Left renal pelvis (tissue), 4 donors: Measurements from ENCODE around the gene ATP6V0E1. TPM values are rescaled to one million over a fixed set of nuclear protein-coding genes. Genes with fewer than 3 reads are reported as not detected.
"Not testable (repeated sequence)": the region's sequence is repeated elsewhere in the genome, so short reads cannot be mapped to it uniquely, and the experiment has no call there.

Experiments
- DNase-seq, 4 donors: peaks; one replicate each; pipeline ENCODE4 v3.0.0-alpha.2; 2013; ENCODE audit warnings: low read depth in 4 of 4, low spot score in 3 of 4
- polyA plus RNA-seq, 4 donors: library from polyadenylated mRNA; unstranded; fragments of 120-200 nt; gene quantifications; one replicate each; pipeline ENCODE4 v1.2.1, GENCODE V29; 2013; ENCODE audit not compliant: insufficient read length in 4 of 4

ATP6V0E1 gene
- polyA plus RNA-seq, 4 donors: 162 to 251 (median 214) TPM

DNA sequence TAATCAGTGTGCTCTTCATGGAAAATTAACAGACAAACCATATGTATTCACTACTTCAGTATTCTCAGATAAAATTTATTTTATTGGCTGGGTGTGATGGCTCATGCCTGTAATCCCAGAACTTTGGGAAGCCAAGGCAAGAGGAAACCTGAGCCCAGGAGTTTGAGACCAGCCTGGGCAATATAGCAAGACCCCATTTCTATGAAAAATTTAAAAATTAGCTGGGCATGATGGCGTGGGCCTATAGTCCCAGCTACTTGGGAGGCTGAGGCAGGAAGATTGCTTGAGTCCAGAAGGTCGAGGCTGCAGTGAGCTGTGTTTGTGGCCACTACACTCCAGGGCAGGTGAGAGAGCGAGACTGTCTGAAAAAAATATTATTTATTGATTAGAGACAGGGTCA, 49.2 kb downstream of the ATP6V0E1 start:
- DNase-seq: no peak

DNA sequence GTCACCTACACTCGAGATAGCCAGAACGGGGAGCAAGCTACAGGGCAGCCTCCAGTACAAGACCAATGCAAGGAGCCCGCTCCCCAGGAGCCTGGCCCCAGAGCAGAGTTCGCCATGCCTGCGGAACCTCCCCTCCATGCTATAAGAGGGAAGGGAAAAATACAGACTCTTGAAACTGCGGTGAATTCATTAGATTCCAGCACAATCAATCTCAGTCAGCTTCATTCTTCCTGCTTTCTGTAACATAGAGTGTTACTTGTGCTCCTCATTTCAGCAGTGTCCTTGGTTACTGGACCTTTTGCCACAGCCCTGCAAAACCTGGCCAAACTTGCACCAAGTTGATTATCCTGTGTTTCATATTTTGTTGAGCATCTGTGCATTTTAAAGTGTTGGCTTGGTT, 50.4 kb downstream of the ATP6V0E1 start:
- DNase-seq: no peak

DNA sequence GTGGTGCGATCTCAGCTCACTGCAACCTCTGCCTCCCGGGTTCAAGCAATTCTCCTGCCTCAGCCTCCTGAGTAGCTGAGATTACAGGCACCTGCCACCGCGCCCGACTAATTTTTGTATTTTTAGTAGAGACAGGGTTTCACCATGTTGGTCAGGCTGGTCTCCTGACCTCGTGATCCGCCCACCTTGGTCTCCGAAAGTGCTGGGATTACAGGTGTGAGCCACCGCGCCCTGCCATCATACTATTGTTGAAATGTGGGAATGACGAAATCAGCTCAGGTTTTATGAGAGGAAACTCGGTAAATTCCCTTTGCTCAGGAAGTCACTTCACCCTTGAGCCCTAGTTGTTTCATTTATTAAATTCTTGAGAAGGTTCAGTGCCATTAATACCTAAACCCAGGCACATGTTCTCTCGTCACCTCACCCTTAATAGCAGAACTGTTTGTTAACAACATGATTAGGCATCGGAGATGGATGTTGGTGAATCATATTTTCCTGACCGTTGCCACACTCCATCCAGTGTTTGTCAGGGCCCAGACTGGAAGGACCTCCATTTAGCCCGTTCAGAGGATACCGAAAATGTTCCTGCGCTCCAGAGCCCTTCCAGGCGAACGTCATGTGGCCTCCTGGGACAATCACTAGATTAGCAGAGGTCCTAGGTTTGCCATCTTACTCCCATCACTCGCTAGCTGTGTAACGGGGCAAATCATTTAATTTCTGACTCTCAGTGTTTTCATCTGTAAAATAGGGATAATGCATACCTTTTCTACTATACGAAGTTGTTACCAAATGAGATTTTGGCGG, 52.5 kb downstream of the ATP6V0E1 start:
- DNase-seq: no peak

DNA sequence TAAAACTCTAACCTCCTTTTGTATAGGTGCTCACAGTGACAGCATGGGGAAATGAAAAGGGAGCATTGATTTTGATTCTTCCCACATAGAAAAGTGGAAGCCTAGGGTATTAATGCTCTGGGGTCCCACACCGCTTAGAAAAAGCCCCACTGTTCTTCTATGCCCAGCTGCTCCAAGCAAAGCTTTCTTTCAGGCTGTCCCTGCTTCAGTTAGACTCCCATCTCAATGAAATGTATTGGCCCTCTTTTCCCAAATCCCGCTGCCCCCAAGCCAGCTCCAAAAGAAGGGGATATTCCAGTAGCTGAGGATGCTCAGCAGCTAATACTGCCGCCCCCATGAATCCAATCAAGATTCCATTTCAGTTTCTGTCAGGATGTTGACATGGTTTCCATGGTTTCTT, 55.6 kb downstream of the ATP6V0E1 start:
- DNase-seq: no peak

DNA sequence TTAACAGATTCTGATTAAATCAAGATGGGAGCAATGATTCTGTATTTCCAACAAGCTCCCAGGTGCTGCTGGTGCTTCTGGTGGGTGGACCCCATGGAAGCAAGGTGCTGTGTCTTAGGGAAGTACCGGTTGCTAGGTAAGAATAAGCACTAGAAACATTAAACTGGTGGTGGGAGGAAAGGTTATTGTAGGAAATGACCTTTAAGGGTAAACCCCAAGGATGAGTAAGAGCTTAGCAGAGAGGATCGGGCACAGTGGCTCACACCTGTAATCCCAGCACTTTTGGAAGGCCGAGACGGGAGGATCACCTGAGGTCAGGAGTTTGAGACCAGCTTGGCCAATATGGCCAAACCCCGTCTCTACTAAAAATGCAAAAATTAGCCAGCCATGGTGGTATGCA, 56.4 kb downstream of the ATP6V0E1 start:
- DNase-seq: no peak

DNA sequence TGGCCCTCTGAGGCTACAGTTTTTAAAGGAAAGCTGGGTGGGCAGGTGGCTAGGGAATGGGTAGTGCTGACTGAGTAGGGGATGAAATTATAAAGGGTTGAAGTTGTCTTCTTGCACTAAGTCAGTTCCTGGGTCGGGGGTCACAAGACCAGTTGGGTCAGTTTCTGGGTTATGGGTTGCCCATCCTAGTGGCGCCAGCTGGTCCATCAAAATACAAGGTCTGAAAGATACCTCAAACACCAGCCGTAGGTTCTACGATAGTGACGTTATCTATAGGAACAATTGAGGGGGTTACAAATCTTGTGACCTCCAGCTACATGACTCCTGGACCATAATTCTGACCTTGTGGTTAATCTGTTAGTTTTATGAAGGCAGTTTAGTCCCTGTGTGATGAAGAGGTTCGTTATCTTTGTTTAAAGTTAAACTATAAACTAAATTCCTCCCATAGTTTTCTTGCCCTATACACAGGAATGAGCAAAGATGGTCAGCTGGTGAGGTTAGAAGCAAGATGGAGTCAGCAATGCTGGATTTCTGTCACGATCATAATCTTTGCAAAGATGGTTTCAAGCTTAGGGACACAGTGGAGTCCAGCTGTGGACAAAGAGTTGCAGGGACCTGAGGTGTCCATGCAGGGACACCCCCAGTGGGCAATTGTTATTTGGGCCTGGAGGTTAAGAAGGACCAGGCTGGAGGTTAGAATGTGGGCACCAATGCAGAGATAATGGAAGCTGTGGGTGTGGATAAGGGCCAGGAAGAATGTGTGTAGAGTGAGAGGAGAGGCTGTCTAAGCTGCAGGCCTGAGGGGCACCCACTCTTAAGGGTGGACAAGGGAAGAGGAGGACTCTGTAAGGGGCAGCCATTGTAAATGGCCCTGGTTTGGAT, 58.6 kb downstream of the ATP6V0E1 start:
- no peak for DNase-seq

DNA sequence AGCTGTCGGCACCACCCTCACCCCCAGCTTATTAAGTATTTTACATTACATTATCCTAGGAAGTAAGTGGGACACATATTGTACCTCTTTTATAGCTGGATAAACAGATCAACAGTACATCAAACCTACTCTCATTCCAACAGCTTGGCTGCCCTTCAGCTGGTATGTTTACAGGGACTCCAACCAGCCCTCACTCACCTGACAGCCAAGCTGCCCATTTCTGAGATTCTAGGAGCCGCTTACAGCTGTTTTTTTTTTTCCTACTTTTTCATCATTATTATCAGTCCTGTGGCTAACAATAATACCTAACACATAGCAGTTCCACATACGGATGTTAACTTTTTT, 59.2 kb downstream of the ATP6V0E1 start:
- no peak for DNase-seq

DNA sequence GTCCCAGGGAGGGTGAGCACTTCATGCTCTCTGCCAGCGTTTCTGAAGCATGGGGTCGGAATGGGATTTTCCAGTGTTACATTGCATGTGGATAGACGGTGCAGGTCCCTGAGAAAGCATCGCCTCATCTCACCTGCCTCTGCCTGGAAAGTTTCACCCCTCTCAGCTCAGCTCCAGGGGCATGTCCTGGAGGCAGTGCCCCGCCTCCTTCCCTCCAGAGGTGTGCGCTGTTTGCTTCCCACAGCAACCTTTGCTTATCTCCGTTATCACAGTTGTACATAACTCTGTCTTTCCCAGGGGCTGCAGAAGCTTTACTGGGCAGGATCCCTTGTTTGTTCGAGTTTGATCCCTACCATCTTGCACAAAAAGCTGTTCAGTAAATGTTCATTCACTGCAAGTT, 61.9 kb downstream of the ATP6V0E1 start:
- DNase-seq: no peak

DNA sequence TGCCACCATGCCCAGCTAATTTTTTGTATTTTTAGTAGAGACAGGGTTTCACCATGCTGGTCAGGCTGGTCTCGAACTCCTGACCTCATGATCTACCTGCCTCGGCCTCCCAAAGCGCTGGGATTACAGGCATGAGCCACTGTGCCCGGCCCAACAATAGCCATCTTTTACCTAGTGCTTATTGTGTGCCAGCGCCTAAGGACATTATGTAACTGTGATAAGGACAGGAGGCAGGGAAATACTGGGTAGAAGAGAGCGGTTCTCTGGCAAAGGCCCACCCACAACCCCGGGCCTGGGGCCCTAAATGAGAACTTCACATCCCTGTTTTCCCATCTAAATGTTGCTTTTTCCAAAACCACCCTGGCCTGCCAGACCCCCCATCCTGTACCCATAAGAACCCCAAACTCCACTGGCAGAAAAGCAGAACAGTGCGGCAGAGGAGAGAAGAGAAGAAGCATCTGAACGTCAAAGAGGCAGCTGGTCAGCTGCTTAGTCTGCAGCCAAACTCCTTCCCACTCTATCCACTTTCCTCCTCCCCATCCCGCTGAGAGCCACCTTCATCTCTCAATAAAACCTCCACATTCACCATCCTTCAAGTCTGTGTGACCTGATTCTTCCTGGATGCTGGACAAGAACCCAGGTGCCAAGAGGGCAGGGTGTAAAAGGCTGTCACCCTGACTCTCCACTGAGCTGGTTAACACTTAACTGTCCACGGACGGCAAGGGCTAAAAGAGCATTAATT, 63.7 kb downstream of the ATP6V0E1 start:
- DNase-seq: not testable (repeated sequence)

DNA sequence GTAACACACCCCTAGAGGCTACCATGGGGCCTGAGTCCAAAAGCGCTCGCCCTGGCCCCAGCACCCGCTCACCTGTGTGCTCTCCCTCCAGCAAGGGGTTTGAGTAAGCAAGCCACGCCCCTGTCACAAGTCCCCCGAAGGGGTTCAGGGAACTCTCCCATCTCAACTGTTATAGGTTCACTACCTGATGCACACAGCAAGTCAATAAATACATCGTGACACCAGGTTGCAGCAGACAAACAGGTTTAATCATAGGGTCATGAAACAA, 64.2 kb downstream of the ATP6V0E1 start:
- no peak for DNase-seq

DNA sequence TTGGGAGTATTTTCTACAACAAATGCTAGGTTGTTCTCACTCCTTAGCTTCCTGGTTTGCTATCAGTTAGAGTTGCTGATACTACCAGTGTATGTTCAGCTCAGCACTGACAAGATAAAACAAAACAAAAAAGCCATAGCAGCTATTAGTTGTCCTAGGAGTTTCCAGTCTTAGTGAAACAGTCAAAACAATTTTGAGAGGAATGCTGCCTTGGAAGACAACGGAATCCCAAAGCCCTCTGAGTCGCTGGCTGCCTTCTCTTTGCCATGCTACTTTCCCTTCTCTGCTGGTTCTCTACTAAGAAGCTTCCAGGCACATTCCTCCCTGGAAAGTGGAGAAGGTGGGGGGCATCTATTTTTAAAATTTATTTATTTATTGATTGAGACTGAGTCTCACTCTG, 67.2 kb downstream of the ATP6V0E1 start:
- no peak for DNase-seq

DNA sequence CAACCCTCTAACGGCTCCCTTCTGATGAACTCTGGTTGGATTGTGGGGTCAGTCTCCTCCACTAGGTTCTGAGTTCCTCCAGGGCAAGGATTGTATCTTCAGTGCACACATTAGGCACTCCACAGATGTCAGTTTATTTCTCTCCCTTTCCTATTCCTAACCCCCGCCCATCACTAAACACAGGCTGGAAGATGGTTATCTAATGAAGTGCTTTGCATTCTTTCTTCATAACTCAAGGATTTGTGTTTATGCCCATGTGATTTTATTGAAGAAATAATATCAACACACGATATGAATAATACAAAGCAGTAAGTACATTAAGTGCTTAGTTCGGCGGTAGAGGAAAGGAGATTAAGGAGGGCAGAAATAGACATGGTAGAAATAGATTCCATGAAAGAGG, 68.2 kb downstream of the ATP6V0E1 start:
- DNase-seq: no peak

DNA sequence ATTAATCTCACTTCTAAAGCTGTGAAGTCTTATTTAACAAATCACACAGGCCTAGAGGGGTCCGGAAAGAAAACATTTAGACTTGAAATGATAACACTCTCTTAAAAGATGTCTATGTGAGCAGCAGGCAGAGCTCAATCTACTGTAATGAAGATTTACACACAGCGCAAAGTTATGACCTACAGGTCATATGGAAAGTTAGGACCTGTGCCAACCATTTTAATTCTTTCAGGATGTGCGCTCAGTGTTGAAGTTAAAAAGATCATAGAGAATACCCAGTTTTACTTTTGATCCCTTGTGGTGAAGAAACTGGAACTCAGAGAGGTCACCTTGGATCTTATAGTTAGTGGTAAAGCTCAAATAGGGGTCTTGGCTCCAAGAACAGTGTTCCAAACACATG, 69.5 kb downstream of the ATP6V0E1 start:
- DNase-seq: no peak

DNA sequence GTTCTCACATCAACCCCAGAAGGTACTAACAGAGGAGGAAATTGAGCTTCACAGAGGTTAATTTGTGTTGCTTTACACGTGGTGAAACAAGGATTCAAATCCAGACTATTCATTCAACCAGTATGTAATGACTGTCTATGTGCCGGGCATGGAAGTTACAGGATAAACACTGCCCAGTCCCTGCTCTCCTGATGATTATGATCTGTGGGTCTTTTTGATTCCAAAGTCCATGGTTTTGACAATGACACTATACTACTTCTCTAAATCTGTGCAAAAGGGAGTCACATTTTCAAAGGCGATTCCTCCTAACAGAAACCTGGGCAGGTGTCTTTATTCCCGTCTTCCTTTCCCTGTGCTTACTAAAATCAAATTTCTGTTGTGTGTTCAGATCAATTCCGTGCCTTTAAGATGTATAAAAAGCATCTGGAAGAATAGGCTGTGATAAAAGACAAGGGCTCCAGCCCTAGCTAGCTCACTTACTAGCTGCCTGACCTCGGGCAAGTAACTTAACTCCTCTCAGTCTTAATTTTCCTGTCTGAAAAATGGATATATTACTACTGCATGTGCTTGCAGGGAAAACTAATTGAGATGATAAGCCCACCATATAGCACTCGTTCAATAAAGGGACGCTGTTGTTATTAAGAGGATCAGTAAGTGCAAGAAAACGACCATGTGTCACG, 71.6 kb downstream of the ATP6V0E1 start:
- DNase-seq: no peak

DNA sequence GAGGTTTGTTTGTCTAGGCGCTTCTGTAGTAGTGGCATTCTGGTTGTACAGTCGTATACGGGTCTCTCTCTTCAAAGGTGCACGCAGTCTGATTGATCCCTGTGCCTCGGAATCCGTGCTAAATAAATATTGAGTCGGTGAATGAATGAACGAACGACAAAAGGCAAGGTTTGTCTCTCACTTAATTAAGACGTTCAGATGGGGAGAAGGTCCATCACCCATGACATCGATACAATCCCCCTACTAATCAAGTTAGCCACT, 72.1 kb downstream of the ATP6V0E1 start:
- no peak for DNase-seq

DNA sequence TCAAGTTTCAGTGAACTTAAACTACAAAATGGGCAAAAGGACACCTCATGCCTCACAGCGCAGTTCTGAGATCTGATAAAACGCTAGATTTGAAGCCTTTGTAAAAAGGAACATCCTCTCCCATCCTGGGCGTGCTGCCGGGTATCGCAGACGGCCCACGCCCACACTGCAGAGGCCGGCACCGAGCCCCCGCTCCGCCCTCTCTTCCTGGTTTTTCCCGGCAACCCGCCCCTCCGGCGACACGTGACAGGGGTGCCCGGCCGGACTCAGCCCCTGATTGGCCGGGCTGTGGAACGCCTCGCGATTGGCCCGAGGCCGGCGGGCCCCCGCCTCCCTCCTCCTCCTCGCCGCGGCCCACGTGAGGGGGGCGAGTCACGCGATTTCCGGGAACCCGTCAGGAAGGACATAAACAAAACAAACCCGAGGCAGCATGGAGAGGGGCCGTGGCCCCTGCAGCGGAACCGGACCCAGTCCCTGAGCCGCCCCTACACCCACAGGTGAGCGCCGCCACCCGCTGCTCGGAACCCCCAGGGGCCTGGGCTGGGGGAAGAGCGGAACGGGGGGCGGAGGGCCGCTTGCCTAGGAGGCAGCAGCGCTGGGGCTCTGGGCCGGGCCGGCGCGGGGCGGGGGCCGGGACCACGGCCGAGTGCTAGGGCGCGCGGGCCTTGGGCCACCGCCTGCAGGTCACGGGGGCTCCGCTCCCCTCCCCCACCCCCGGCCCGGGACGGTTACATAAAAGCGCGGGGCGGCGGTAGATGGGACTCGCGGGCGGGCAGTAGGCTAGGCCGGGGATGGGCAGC, 72.6 kb downstream of the ATP6V0E1 start, which contains the start of gene CREBRF:
TSS of gene CREBRF (plus strand) at position 370 of the 800 bp plus-strand sequence. CDS start 24,424 bp downstream, outside the sequence.
- peak; percentile 89 to 91 (median 90) for DNase-seq

DNA sequence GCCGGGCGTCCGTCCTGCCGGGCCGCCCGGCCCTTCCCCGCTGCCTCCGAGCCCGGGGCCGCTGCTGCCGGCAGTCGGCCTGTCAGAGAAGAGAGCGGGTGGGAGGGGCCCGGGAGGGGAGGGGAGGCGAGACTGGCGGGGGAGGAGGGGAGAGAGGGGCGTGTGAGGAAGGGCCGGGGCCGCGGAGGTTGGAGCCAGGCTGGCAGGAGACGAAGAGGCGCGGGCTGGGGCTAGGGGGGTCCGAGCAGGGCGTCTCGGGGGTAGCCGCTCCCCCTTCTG, 73.2 kb downstream of the ATP6V0E1 start:
- no peak for DNase-seq

DNA sequence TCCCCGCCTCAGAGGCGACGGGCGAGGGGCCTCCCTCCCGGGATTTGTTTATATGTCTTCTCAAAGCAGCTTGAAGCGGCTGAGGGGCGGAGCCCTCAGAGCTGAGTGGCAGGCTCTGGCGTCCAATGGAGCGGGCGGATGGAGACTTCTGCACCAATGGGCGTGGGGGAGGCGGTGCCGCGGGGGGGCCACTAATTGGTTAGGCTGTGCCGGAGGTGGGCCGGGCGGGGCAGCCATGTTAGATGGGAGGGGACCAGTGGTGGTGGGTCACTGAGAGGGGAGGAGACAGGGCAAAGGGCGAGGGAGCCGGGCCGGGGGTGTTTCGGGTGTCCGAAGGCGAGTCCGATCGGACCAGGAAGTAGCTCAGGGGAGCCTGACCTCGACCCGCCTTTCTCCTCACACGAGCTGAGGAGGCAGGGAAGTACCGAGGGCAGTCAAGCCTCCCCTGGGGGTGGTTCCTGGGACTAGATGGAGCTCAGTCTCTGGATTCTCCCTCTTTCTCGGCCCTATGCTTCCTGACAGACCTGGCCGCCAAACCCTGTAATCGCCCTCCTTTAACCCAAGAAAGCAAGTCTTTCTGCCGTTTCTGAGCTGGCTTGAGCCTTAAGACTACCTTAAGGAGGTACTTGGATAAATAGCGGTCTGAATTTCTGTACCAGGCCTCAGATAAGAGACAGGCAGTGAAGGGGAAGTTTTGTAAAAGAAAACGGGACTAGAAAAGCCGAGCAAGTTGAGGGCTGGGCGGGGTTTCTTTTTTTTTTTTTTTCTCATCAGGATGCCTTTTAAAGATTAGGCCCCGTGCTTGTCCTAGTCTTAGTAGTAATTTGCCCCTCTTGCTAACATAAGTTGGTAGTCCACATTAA, 73.7 kb downstream of the ATP6V0E1 start:
- DNase-seq: peak; percentile 97 to 98 (median 97)

DNA sequence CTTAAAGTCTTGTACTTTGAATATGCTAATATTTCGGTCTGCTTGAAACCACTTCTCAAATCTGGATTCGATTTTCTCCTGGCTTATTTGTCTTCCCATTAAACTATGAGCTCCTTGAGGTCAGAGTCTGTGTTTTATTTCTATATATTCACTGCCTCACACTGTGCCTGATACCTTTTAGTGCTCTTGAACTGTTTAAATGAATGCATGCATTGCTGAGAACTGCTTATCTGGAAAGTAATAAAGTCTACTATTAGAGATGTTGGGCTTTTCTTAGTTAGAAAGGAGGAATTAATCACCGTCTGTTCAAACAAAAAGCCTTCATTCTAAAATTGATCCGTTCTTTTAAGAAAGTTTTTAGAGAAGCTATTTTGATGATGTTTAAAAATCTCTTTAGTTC, 78.6 kb downstream of the ATP6V0E1 start:
- DNase-seq: no peak

DNA sequence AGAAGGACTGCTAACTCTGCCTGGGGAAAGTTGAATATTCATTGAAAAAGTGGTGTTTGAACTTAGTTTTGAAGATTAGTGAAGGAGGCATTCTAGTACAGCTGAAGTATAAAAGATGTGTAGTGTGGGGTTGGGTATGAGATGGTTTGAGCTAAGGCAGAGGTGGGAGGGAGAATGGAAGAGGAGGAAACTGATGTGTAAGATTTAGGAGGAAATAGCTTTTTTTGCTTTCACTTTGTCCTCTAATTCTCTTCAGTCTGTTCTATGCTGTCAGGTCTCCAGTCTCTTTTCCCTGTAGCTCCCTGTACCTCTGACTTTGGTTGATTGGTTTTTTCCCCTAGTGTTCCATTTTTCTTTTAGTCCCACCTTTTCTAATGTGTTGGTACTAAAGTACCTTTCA, 81.6 kb downstream of the ATP6V0E1 start:
- DNase-seq: no peak
